Trophoblast cell (in vitro differentiated cells and primary cell): ENCODE measurements around the gene SERGEF.

Source experiments
- DNase-seq, 2 donors: peaks; one replicate each; pipeline ENCODE4 v3.0.0-alpha.2; 2016
- H2AFZ ChIP-seq: 2 replicates; pipeline ENCODE4 v1.6.1; 2013; ENCODE audit warnings: low read length, moderate library complexity, mild to moderate bottlenecking; ENCODE audit not compliant: insufficient read depth, poor library complexity
- H2AK5ac ChIP-seq: 2 replicates; pipeline ENCODE4 v1.6.1; 2013; ENCODE audit warnings: mild to moderate bottlenecking, low read length
- H2BK120ac ChIP-seq: 2 replicates; pipeline ENCODE4 v1.6.1; 2013; ENCODE audit warnings: low read length, mild to moderate bottlenecking, moderate library complexity; ENCODE audit not compliant: insufficient read depth, poor library complexity
- H2BK12ac ChIP-seq: 2 replicates; pipeline ENCODE4 v1.6.1; 2013; ENCODE audit warnings: mild to moderate bottlenecking, low read length, moderate library complexity
- H2BK5ac ChIP-seq: 2 replicates; pipeline ENCODE4 v1.6.1; 2013; ENCODE audit warnings: low read length, low read depth, moderate library complexity, mild to moderate bottlenecking; ENCODE audit not compliant: poor library complexity
- H3K14ac ChIP-seq: 2 replicates; pipeline ENCODE4 v1.6.1; 2013; ENCODE audit warnings: mild to moderate bottlenecking, low read length
- H3K18ac ChIP-seq: 2 replicates; pipeline ENCODE4 v1.6.1; 2013; ENCODE audit warnings: mild to moderate bottlenecking, low read length
- H3K23ac ChIP-seq: 2 replicates; pipeline ENCODE4 v1.6.1; 2013; ENCODE audit warnings: low read length
- H3K27ac ChIP-seq: 2 replicates; pipeline ENCODE4 v1.5.1; 2013; ENCODE audit warnings: low read depth, mild to moderate bottlenecking, inconsistent platforms, low read length, moderate library complexity
- H3K27me3 ChIP-seq: 2 replicates; pipeline ENCODE4 v1.6.1; 2013; ENCODE audit warnings: inconsistent platforms, mild to moderate bottlenecking, low read length, moderate library complexity; ENCODE audit not compliant: insufficient read depth
- H3K36me3 ChIP-seq, 2 experiments: 1 replicate in 1 of 2; 2 replicates in 1 of 2; pipeline ENCODE4 v1.6.1; 2013; ENCODE audit warnings: low read length in 2 of 2, mild to moderate bottlenecking in 2 of 2, moderate library complexity in 1 of 2; ENCODE audit not compliant: insufficient read depth in 2 of 2, control insufficient read depth in 1 of 2
- H3K4ac ChIP-seq: 2 replicates; pipeline ENCODE4 v1.6.1; 2013; ENCODE audit warnings: low read depth, mild to moderate bottlenecking, low read length, moderate library complexity
- H3K4me1 ChIP-seq, 2 experiments: 1 replicate in 1 of 2; 2 replicates in 1 of 2; pipeline ENCODE4 v1.6.1; 2013; ENCODE audit warnings: low read length in 2 of 2, mild to moderate bottlenecking in 2 of 2, moderate library complexity in 1 of 2; ENCODE audit not compliant: insufficient read depth in 2 of 2, control insufficient read depth in 1 of 2
- H3K4me2 ChIP-seq: 2 replicates; pipeline ENCODE4 v1.6.1; 2013; ENCODE audit warnings: inconsistent platforms, mild to moderate bottlenecking, low read length, moderate library complexity
- H3K4me3 ChIP-seq: 2 replicates; pipeline ENCODE4 v1.5.1; 2013; ENCODE audit warnings: mild to moderate bottlenecking, low read depth, low read length, inconsistent platforms
- H3K79me1 ChIP-seq: one replicate; pipeline ENCODE4 v1.6.1; 2013; ENCODE audit warnings: low read length
- H3K79me2 ChIP-seq: 2 replicates; pipeline ENCODE4 v1.6.1; 2013; ENCODE audit warnings: low read length, mild to moderate bottlenecking; ENCODE audit not compliant: control insufficient read depth, insufficient read depth, poor library complexity
- H3K9ac ChIP-seq: 2 replicates; pipeline ENCODE4 v1.6.1; 2013; ENCODE audit warnings: mild to moderate bottlenecking, low read length
- H3K9me3 ChIP-seq: 2 replicates; pipeline ENCODE4 v1.6.1; 2013; ENCODE audit warnings: low read depth, mild to moderate bottlenecking, control low read depth, inconsistent platforms, low read length; ENCODE audit not compliant: insufficient read depth
- H4K12ac ChIP-seq: 2 replicates; pipeline ENCODE4 v1.6.1; 2013; ENCODE audit warnings: low read depth, mild to moderate bottlenecking, low read length, moderate library complexity
- H4K8ac ChIP-seq: 2 replicates; pipeline ENCODE4 v1.6.1; 2013; ENCODE audit warnings: low read depth, mild to moderate bottlenecking, low read length, moderate library complexity
- H4K91ac ChIP-seq: one replicate; pipeline ENCODE4 v1.6.1; 2013; ENCODE audit warnings: low read depth, mild to moderate bottlenecking, low read length, moderate library complexity
- WGBS: extraction: QIAGEN DNeasy Blood & Tissue Kit; methylation state at CpG from one replicate; pipeline ENCODE4 v1.1.7; 2013; ENCODE audit warnings: missing lambda C conversion rate; ENCODE audit not compliant: insufficient read length, insufficient coverage; ENCODE audit errors: extremely low coverage; 5-methylcytosine and 5-hydroxymethylcytosine counted together

SERGEF gene

DNA sequence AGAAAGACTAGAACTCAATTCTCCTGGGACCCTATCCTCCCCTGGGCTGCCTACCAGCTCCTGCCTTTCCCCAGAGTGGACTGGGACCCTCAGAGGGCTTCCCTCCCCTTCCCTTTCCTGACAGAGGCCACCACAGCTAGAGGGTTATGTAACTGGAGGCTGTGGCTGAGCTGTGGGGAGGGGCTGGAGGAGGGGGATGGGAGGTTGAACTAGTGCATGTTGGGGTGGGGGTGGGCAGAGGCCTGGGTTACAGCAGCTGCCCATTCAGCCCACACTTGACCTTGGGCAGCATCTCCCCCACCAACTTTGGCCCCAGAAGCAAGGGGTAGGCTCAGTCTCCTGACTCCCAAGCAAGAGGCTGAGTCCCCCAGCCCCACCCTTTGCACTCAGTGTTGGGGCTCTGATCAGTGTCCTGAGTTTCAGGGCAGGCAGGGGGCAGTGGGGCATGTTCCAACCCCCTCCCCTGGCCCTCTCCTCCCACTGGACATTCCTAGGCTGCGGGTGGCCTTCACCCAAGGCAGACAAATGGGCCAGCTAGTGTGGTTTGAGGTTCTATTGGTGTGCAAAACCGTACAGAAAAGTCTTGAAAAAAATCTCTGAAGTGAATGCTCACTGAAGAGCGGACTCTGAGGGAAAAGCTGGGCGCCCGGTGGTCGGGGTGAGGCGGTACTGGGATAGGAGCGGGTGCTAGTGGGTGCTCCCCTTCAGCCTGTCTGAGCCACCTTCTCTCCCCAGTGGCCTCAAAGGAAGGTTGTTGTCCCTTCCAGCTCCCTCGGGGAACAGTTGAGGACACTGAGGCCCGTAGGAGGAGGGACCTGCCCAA lies 274.5 kb downstream of the SERGEF start:
- no peak for DNase-seq
- Histone ChIP-seq H2BK5ac (no peak overlapping the region), H4K8ac (no peak overlapping the region), H3K79me2 (no peaks in the 10 kb centered on the region), H3K4me3 (no peak overlapping the region), H4K91ac (no peak overlapping the region), H3K4me2 (no peak overlapping the region), H2BK12ac (no peak overlapping the region), H3K14ac (no peak overlapping the region), H4K12ac (no peak overlapping the region), H3K9ac (no peak overlapping the region), H3K9me3 (peaks cover 15% of the 10 kb centered on the region), H2AFZ (no peak overlapping the region), H3K79me1 (no peaks in the 10 kb centered on the region), H3K27me3 (peaks cover 35% of the 10 kb centered on the region), H3K27ac (no peak overlapping the region), H3K18ac (no peak overlapping the region), H2AK5ac (no peak overlapping the region), H3K36me3 (no peaks in the 10 kb centered on the region), H2BK120ac (no peak overlapping the region), H3K23ac (no peak overlapping the region), H3K4me1 (peaks cover 3 to 6% of the 10 kb centered on the region in 2 experiments), H3K4ac (no peak overlapping the region)
- no CpG with 5 or more reads among the region's 10 CpGs for WGBS
